Mammary epithelial cell (primary cell): ENCODE data around the gene RIMS1.

Source experiments
- CTCF ChIP-seq, 2 donors: IDR thresholded peaks in 1 of 2; conservative IDR thresholded peaks in 1 of 2; 2 replicates each; pipeline ENCODE4 v1.5.1; 2011 to 2012; ENCODE audit warnings: inconsistent platforms in 2 of 2, low read length in 2 of 2, mild to moderate bottlenecking in 2 of 2, control low read depth in 1 of 2, low read depth in 1 of 2; ENCODE audit not compliant: insufficient read depth in 1 of 2; ENCODE audit errors: extremely low read depth in 1 of 2
- EZH2 ChIP-seq: IDR thresholded peaks from 2 replicates; pipeline ENCODE4 v1.6.1; 2012; ENCODE audit warnings: low read length, inconsistent platforms, borderline replicate concordance

DNA sequence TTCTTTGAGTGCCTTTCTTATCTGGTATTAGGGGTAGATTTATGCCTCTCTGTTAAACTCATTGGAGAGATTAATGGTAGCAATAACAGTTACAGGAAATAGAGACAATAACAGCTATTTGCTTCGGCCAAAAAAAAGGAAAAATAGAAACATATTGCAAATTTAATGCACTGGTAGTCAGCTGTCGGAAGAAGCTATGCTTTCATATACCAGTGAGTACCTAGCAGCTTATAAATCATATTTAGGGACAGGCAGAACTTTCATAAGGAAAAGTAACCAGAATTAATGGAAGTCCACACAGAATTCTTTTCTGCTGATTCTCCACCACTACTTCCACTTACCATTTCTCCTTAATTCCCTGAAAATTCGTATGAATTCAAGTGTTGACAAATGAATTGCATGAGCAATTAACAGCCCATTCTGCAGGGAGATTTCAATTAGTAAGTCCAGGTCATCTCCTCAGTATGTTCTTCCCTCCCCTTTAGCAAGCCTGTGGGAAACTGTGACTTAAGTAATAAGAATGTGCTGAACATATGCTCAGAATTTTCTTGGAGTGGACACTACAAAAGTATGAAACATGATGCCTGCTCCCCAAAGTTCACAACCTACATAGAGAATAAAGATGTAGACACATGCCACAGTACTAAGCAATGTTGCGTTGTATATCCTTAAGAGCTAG is 538.8 kb downstream of the RIMS1 start:
- TF ChIP-seq CTCF (conservative IDR thresholded peaks at IDR 0.05 in 1 of 2, IDR thresholded peaks at IDR 0.05 in 1 of 2; ENCODE audit: extremely low read depth in 1 of 2, insufficient read depth in 1 of 2, low read depth in 1 of 2, low read length in 2 of 2) (no peak), EZH2 (no peak)
